H9 (cell line): ENCODE data around the gene FCN2. TPM values are rescaled to one million over a fixed set of nuclear protein-coding genes. Genes with fewer than 3 reads are reported as not detected.

Experiments used
- DNase-seq: peaks from one replicate; pipeline ENCODE4 v3.0.0-alpha.2; 2017
- H2AFZ ChIP-seq: one replicate; pipeline ENCODE4 v1.6.1; 2013; ENCODE audit warnings: mild to moderate bottlenecking, low read length, control low read depth, moderate library complexity
- H2AK5ac ChIP-seq: 2 replicates; pipeline ENCODE4 v1.6.1; 2013; ENCODE audit warnings: low read length, control low read depth, mixed read lengths; ENCODE audit not compliant: insufficient read length
- H2BK120ac ChIP-seq: one replicate; pipeline ENCODE4 v1.6.1; 2013; ENCODE audit warnings: low read depth, mild to moderate bottlenecking, low read length, control low read depth, inconsistent platforms; ENCODE audit not compliant: poor library complexity, severe bottlenecking
- H2BK12ac ChIP-seq: 2 replicates; pipeline ENCODE4 v1.6.1; 2013; ENCODE audit warnings: low read length, control low read depth, mixed read lengths, low read depth; ENCODE audit not compliant: insufficient read length
- H2BK15ac ChIP-seq: 2 replicates; pipeline ENCODE4 v1.6.1; 2013; ENCODE audit warnings: low read depth, low read length, control low read depth
- H2BK20ac ChIP-seq: one replicate; pipeline ENCODE4 v1.6.1; 2013; ENCODE audit warnings: low read depth, mild to moderate bottlenecking, low read length, control low read depth, inconsistent platforms; ENCODE audit not compliant: poor library complexity, severe bottlenecking
- H2BK5ac ChIP-seq: 2 replicates; pipeline ENCODE4 v1.6.1; 2013; ENCODE audit warnings: low read length, control low read depth, mixed read lengths; ENCODE audit not compliant: insufficient read length
- H3K14ac ChIP-seq: 2 replicates; pipeline ENCODE4 v1.6.1; 2013; ENCODE audit warnings: low read length, control low read depth; ENCODE audit not compliant: insufficient read depth
- H3K18ac ChIP-seq: 2 replicates; pipeline ENCODE4 v1.6.1; 2013; ENCODE audit warnings: low read depth, mild to moderate bottlenecking, mixed read lengths, low read length, control low read depth; ENCODE audit not compliant: insufficient read length
- H3K23ac ChIP-seq: 2 replicates; pipeline ENCODE4 v1.6.1; 2013; ENCODE audit warnings: low read length, control low read depth, mixed read lengths, low read depth; ENCODE audit not compliant: insufficient read length
- H3K23me2 ChIP-seq: 2 replicates; pipeline ENCODE4 v1.6.1; 2013; ENCODE audit warnings: low read depth, mild to moderate bottlenecking, mixed read lengths, low read length, control low read depth; ENCODE audit not compliant: insufficient read length, poor library complexity, severe bottlenecking
- H3K27ac ChIP-seq: 2 replicates; pipeline ENCODE4 v1.5.1; 2013; ENCODE audit warnings: low read length, control low read depth, mixed read lengths, low read depth; ENCODE audit not compliant: insufficient read length
- H3K27me3 ChIP-seq: 2 replicates; pipeline ENCODE4 v1.6.1; 2013; ENCODE audit warnings: low read length, control low read depth, inconsistent platforms; ENCODE audit not compliant: insufficient read depth
- H3K4ac ChIP-seq: 2 replicates; pipeline ENCODE4 v1.6.1; 2013; ENCODE audit warnings: low read depth, mild to moderate bottlenecking, control low read depth, inconsistent platforms, low read length, moderate library complexity
- H3K4me1 ChIP-seq: 2 replicates; pipeline ENCODE4 v1.6.1; 2013; ENCODE audit warnings: low read length, control low read depth, inconsistent platforms; ENCODE audit not compliant: insufficient read depth
- H3K4me2 ChIP-seq: 2 replicates; pipeline ENCODE4 v1.6.1; 2013; ENCODE audit warnings: low read length, control low read depth, mixed read lengths; ENCODE audit not compliant: insufficient read length, insufficient read depth
- H3K56ac ChIP-seq: 2 replicates; pipeline ENCODE4 v1.6.1; 2013; ENCODE audit warnings: low read depth, mild to moderate bottlenecking, mixed read lengths, low read length, control low read depth; ENCODE audit not compliant: insufficient read length
- H3K79me1 ChIP-seq: 2 replicates; pipeline ENCODE4 v1.6.1; 2013; ENCODE audit warnings: low read depth, mild to moderate bottlenecking, moderate library complexity, low read length, control low read depth, inconsistent platforms; ENCODE audit not compliant: insufficient read depth, poor library complexity, severe bottlenecking
- H3K79me2 ChIP-seq: 2 replicates; pipeline ENCODE4 v1.6.1; 2013; ENCODE audit warnings: low read length, control low read depth, inconsistent platforms; ENCODE audit not compliant: insufficient read depth
- H3K9ac ChIP-seq: 2 replicates; pipeline ENCODE4 v1.6.1; 2013; ENCODE audit warnings: low read length, control low read depth, mixed read lengths; ENCODE audit not compliant: insufficient read length; ENCODE audit errors: extremely low read depth
- H3K9me3 ChIP-seq: one replicate; pipeline ENCODE4 v1.6.1; 2013; ENCODE audit warnings: low read depth, low read length, inconsistent platforms; ENCODE audit not compliant: control insufficient read depth
- H3T11ph ChIP-seq: one replicate; pipeline ENCODE4 v1.6.1; 2013; ENCODE audit warnings: mild to moderate bottlenecking, low read length, control low read depth, inconsistent platforms
- H4K20me1 ChIP-seq: one replicate; pipeline ENCODE4 v1.6.1; 2013; ENCODE audit not compliant: control insufficient read depth, insufficient read length, insufficient read depth
- H4K5ac ChIP-seq: 2 replicates; pipeline ENCODE4 v1.6.1; 2013; ENCODE audit warnings: low read depth, mild to moderate bottlenecking, mixed read lengths, low read length, control low read depth; ENCODE audit not compliant: insufficient read length
- H4K8ac ChIP-seq: replicated peaks from 2 replicates; pipeline ENCODE4 v1.6.1; 2013; ENCODE audit warnings: low read length, control low read depth, mixed read lengths, low read depth; ENCODE audit not compliant: insufficient read length
- H4K91ac ChIP-seq: 2 replicates; pipeline ENCODE4 v1.6.1; 2013; ENCODE audit warnings: low read depth, mild to moderate bottlenecking, moderate library complexity, mixed read lengths, low read length, control low read depth; ENCODE audit not compliant: insufficient read length
- H3K27ac Mint-ChIP-seq, 3 experiments: 2 replicates in 2 of 3; 3 replicates in 1 of 3; pipeline ENCODE4 v1.8.0; 2020 to 2021; ENCODE audit warnings: mixed read lengths in 3 of 3, mild to moderate bottlenecking in 1 of 3, moderate library complexity in 1 of 3
- H3K27me3 Mint-ChIP-seq: 2 replicates; pipeline ENCODE4 v1.8.0; 2021; ENCODE audit warnings: low read depth, mild to moderate bottlenecking, moderate library complexity, mixed read lengths
- H3K36me3 Mint-ChIP-seq, 3 experiments: 2 replicates in 2 of 3; 3 replicates in 1 of 3; pipeline ENCODE4 v1.8.0; 2020 to 2021; ENCODE audit warnings: low read depth in 3 of 3, mixed read lengths in 3 of 3; ENCODE audit not compliant: insufficient read depth in 1 of 3
- H3K4me1 Mint-ChIP-seq, 2 experiments: 2 replicates each; pipeline ENCODE4 v1.8.0; 2020; ENCODE audit warnings: mixed read lengths in 2 of 2
- H3K4me3 Mint-ChIP-seq, 2 experiments: 2 replicates in 1 of 2; 3 replicates in 1 of 2; pipeline ENCODE4 v1.8.0; 2020 to 2021; ENCODE audit warnings: mild to moderate bottlenecking in 2 of 2, mixed read lengths in 2 of 2, moderate library complexity in 1 of 2
- H3K9me3 Mint-ChIP-seq, 2 experiments: 2 replicates in 1 of 2; 3 replicates in 1 of 2; pipeline ENCODE4 v1.8.0; 2020; ENCODE audit warnings: mild to moderate bottlenecking in 2 of 2, mixed read lengths in 2 of 2, moderate library complexity in 1 of 2
- CTCF ChIP-seq: fragments of 200-600 bp; sonication (generic); conservative IDR thresholded peaks from 3 replicates; pipeline ENCODE4 v1.8.0; 2021; ENCODE audit warnings: antibody characterized with exemption, mild to moderate bottlenecking
- WGBS: extraction: QIAGEN DNeasy Blood & Tissue Kit; methylation state at CpG from one replicate; pipeline ENCODE4 v1.1.7; 2013; ENCODE audit warnings: missing lambda C conversion rate, low lambda C conversion rate, mixed read lengths; ENCODE audit not compliant: insufficient read length; ENCODE audit errors: extremely low coverage; 5-methylcytosine and 5-hydroxymethylcytosine counted together
- total RNA-seq: library from RNA; stranded (reverse); gene quantifications from 2 replicates; pipeline ENCODE4 v1.2.1, GENCODE V29; 2021

Gene FCN2
- total RNA-seq, 1 experiment from 2014 or later = not detected

GRCh38 chr9:134869554-134870300 is 10.9 kb upstream of the FCN2 start:
- Histone ChIP-seq H2BK15ac (no peak overlapping the region), H4K5ac (no peak overlapping the region), H3K23me2 (no peaks in the 10 kb centered on the region), H3T11ph (no peak overlapping the region), H3K9me3 (no peaks in the 10 kb centered on the region), H3K79me1 (no peaks in the 10 kb centered on the region), H3K27ac (no peak overlapping the region), H3K27me3 (no peaks in the 10 kb centered on the region), H2BK120ac (no peak overlapping the region), H4K91ac (no peak overlapping the region), H2BK12ac (no peak overlapping the region), H4K8ac (no peak overlapping the region), H3K79me2 (no peaks in the 10 kb centered on the region), H2AFZ (no peak overlapping the region), H3K4me1 (no peaks in the 10 kb centered on the region), H2AK5ac (no peak overlapping the region), H3K14ac (no peak overlapping the region), H4K20me1 (no peaks in the 10 kb centered on the region), H3K9ac (no peak overlapping the region), H3K18ac (no peak overlapping the region), H3K4ac (no peak overlapping the region), H2BK5ac (no peak overlapping the region), H3K56ac (no peak overlapping the region), H3K23ac (no peak overlapping the region), H2BK20ac (no peak overlapping the region), H3K4me2 (no peak overlapping the region)
- Mint-ChIP-seq H3K27me3 (no peaks in the 10 kb centered on the region; the same call in 1 of the 2 replicates), H3K27ac (peak overlapping the region in 1 of 3 experiments; percentile 47; a peak in 1 of 7 replicates), H3K9me3 (peaks cover 0 to 2% of the 10 kb centered on the region in 2 experiments; a peak in 1 of 5 replicates), H3K4me3 (no peak overlapping the region), H3K4me1 (no peaks in the 10 kb centered on the region), H3K36me3 (no peaks in the 10 kb centered on the region; a peak in 1 of 7 replicates)
- peak; percentile 16 for DNase-seq
- no peak for TF ChIP-seq CTCF
- WGBS = no CpG with 5 or more reads among the region's 17 CpGs
